Body of pancreas (tissue), 4 donors: Measurements from ENCODE around the gene SLC25A31.

Experiments used
- CTCF ChIP-seq, 7 experiments: fragments of 450-650 bp in 4 of 7; fragments of 200-600 bp in 3 of 7; sonication (generic) in 3 of 7; IDR thresholded peaks; one replicate each; pipeline ENCODE4 v1.5.1; 2016 to 2019; ENCODE audit warnings: antibody characterized with exemption in 7 of 7
- POLR2A ChIP-seq, 3 donors: fragments of 450-650 bp; IDR thresholded peaks; one replicate each; pipeline ENCODE4 v1.6.1; 2016; ENCODE audit warnings: antibody characterized with exemption in 3 of 3, mild to moderate bottlenecking in 2 of 3

DNA sequence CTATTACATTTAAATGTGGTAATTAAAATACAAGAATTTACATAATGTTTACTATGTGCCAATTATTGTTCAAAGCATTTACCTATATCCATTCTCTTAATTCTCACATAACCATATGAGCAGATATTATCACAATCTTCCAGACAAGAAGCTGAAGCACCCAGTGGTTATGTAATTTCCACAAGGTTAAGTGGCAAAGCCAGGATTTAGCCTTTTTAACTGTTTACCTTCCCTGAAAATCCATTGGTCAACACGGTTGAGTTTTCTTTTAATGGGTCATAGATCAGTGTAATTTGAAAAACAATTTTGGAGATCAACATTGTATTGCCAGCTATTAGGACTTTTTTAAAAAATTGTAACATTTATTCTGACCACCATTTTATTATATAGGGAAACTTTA lies 63.3 kb downstream of the SLC25A31 start:
- TF ChIP-seq CTCF (IDR thresholded peaks at IDR 0.05), result no peak
- no peak for TF ChIP-seq POLR2A (IDR thresholded peaks at IDR 0.05)
